Ovary (tissue), 9 donors: ENCODE results near the gene CFP. TPM values are rescaled to one million over a fixed set of nuclear protein-coding genes. Genes with fewer than 3 reads are reported as not detected.

Experiments used
- DNase-seq, 5 donors: peaks; one replicate each; pipeline ENCODE4 v3.0.0-alpha.2; 2019 to 2020
- H3K27ac ChIP-seq, 2 donors: fragments of 200-600 bp; one replicate each; pipeline versions ENCODE4 v1.5.1 to v1.8.0; 2019 to 2022
- H3K27me3 ChIP-seq: fragments of 200-600 bp; one replicate; pipeline ENCODE4 v1.8.0; 2022
- H3K36me3 ChIP-seq: fragments of 200-600 bp; sonication (generic); one replicate; pipeline ENCODE4 v1.5.1; 2019
- H3K4me1 ChIP-seq: one replicate; pipeline ENCODE4 v1.8.1; 2013; ENCODE audit warnings: mild to moderate bottlenecking, moderate library complexity; ENCODE audit not compliant: insufficient read depth
- H3K4me3 ChIP-seq: fragments of 200-600 bp; sonication (generic); one replicate; pipeline ENCODE4 v1.5.1; 2017
- H3K9me3 ChIP-seq, 2 donors: fragments of 200-600 bp in 1 of 2; sonication (generic) in 1 of 2; one replicate each; pipeline versions ENCODE4 v1.5.1 to v1.8.1; 2013 to 2019; ENCODE audit warnings: mild to moderate bottlenecking in 1 of 2, moderate library complexity in 1 of 2
- EP300 ChIP-seq: sonication (generic); formaldehyde crosslinking; IDR thresholded peaks from one replicate; pipeline ENCODE4 v1.6.1; 2017; ENCODE audit warnings: antibody characterized with exemption
- POLR2A ChIP-seq: fragments of 450-650 bp; IDR thresholded peaks from one replicate; pipeline ENCODE4 v1.6.1; 2017; ENCODE audit warnings: antibody characterized with exemption, mild to moderate bottlenecking, moderate library complexity
- WGBS, 3 donors: extraction: QIAGEN DNeasy Blood & Tissue Kit in 1 of 3; methylation state at CpG; one replicate each; pipeline versions ENCODE4 v1.1.5 to v1.1.7; 2013 to 2017; 5-methylcytosine and 5-hydroxymethylcytosine counted together
- intact Hi-C, 4 donors: fragments of 100-400 bp; cut with DNase I; formaldehyde crosslinking; loops; one replicate each; pipeline versions ENCODE4 v1.11.0 to v1.15.1; 2022 to 2023
- microRNA-seq, 3 donors: library from miRNA; unstranded; fragments of <30 nt; microRNA quantifications; one replicate each; pipeline versions ENCODE4 to v1.2.0, GENCODE V29; 2019 to 2020
- polyA plus RNA-seq, 2 donors: library from polyadenylated mRNA; stranded (reverse); fragments of 200-250 nt in 1 of 2; fragments of 350-450 nt in 1 of 2; fragmentation: Illumina TruSeq in 1 of 2; extraction: RNeasy Lipid Tissue Mini Kit (QIAGEN cat#74804) in 1 of 2; gene quantifications; one replicate each; pipeline ENCODE4 v1.2.3, GENCODE V29; 2013 to 2014
- small RNA-seq: library from RNA; depleted of rRNA; stranded (forward); fragments of <200 nt; gene quantifications from one replicate; pipeline ENCODE3, GENCODE V24; 2016
- total RNA-seq, 7 donors: library from RNA; depleted of rRNA in 2 of 7; stranded (reverse); fragments of >200 nt in 2 of 7; fragmentation: NEBNext Ultra II Directional in 3 of 7; extraction: Animal tissue kit (Norgen Biotek cat#: 25700) in 3 of 7; gene quantifications; one replicate each; pipeline versions ENCODE4 v1.1.0 to v1.2.4, GENCODE V29; 2016 to 2023
- TF ChIP-seq, protein P1 (sequence below), 3 donors: fragments of 450-650 bp in 2 of 3; fragments of 200-600 bp in 1 of 3; IDR thresholded peaks; one replicate each; pipeline versions ENCODE4 v1.5.1 to v1.8.0; 2016 to 2022; ENCODE audit warnings: antibody characterized with exemption in 3 of 3, mild to moderate bottlenecking in 1 of 3
- donor health status: DM: no; HTN: no; CAD: no; lungs with moderate emphysema.
- donor health status: DM: no; HTN: no; CAD: no.
- donor health status: Bipolar disorder and iron deficiency.
- donor health status: DM: yes; HTN: yes; CAD: no.
- donor health status: DM: no; HTN: no; CAD: no.
- donor health status: DM: yes; HTN: yes; CAD: no.

CFP gene
- total and polyA plus RNA-seq, 9 donors = 0.72 to 3.2 (median 1.6) TPM

DNA sequence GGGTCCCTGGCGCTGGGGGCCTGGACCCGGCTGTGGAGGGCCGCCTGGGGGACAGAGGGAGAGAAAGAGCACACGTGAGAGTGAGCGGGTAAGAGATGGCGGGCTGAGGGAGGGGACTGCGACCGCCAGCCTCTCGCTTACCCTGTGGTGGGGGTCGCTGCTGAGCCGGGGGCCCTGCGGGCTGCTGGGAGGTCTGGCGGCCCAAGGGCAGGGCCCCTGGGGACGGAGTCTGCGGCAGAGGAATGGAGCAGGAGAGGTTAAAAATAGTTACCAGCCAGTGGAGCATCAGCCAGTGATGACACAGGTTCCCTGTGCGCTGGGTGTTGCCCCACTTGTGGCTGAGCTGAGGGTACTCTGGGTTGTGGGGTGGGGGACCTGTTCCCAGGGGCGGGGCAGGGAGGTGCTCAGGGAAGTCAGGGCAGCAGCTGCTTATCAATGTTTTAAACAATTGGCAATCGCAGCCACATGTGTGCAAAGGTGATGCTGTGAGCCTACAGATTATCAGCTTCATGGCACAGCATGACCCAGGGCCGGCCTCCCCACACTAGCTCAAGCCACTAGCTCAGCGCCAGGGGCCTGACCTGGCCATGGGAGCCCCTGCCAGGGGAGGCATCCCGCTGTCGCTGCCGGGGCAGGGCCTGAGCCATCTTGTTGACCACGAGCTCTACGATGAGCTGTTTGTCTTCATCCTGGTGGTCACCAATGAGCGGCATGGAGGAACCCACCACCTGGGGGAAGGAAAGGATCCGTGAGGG lies 55.0 kb downstream of the CFP start:
- no peaks in the 10 kb centered on the region for H3K27me3 ChIP-seq
- H3K9me3 ChIP-seq = no peaks in the 10 kb centered on the region
- H3K27ac ChIP-seq = peak overlapping the region; percentile 78 to 90
- TF ChIP-seq EP300 (no peak), POLR2A (no peak)
- TF ChIP-seq, protein P1, sequence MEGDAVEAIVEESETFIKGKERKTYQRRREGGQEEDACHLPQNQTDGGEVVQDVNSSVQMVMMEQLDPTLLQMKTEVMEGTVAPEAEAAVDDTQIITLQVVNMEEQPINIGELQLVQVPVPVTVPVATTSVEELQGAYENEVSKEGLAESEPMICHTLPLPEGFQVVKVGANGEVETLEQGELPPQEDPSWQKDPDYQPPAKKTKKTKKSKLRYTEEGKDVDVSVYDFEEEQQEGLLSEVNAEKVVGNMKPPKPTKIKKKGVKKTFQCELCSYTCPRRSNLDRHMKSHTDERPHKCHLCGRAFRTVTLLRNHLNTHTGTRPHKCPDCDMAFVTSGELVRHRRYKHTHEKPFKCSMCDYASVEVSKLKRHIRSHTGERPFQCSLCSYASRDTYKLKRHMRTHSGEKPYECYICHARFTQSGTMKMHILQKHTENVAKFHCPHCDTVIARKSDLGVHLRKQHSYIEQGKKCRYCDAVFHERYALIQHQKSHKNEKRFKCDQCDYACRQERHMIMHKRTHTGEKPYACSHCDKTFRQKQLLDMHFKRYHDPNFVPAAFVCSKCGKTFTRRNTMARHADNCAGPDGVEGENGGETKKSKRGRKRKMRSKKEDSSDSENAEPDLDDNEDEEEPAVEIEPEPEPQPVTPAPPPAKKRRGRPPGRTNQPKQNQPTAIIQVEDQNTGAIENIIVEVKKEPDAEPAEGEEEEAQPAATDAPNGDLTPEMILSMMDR (IDR thresholded peaks at IDR 0.05) = no peak
- peak in 1 of 5 donors; percentile 20 for DNase-seq
- 57 to 66% (median 57%) methylated on average over 24 to 27 of the region's 27 CpGs for WGBS, 3 donors
- H3K4me3 ChIP-seq = no peak overlapping the region
- intact Hi-C loops = loop anchor here in 2 of 4 donors (10.0 kb wide), 2 partner anchors 60 to 70 kb away; no protein-coding TSS in a partner anchor
- H3K36me3 ChIP-seq = no peaks in the 10 kb centered on the region
- peaks cover 7% of the 10 kb centered on the region for H3K4me1 ChIP-seq

DNA sequence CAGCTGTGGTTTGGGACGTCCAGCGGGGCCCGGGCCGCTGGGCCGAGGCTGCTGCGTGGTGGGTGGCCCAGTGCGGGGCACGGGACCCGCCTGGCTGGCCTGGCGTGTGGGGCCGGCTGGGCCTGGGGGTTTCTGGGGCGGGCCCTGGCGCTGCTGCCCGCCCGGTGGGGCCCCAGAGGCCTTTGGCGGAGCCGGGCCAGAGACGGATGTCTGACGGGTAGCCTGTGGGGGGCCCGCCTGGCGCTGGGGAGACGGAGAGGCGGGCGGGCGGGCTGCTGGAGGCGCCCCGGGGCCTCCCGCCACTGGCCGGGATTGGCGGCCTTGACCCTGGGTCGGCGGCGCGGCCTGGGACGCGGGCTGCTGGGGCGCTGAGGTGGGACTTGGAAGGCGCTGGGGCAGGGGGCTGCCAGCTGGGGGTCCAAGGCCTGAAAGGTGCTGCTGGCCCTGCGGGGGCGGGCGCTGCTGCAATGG lies 55.6 kb downstream of the CFP start:
- peaks cover 7% of the 10 kb centered on the region for H3K4me1 ChIP-seq
- H3K9me3 ChIP-seq = no peaks in the 10 kb centered on the region
- DNase-seq = peak; percentile 45 to 75 (median 62)
- peak overlapping the region; percentile 78 to 90 for H3K27ac ChIP-seq
- WGBS, 3 donors = 27 to 41% (median 28%) methylated on average over 30 to 41 of the region's 41 CpGs
- intact Hi-C loops = loop anchor here in 2 of 4 donors (10.0 kb wide), 2 partner anchors 59 to 71 kb away; no protein-coding TSS in a partner anchor
- no peaks in the 10 kb centered on the region for H3K27me3 ChIP-seq
- H3K4me3 ChIP-seq = peak overlapping the region; percentile 31
- no peaks in the 10 kb centered on the region for H3K36me3 ChIP-seq
- TF ChIP-seq POLR2A = no peak
- TF ChIP-seq, protein P1 (IDR thresholded peaks at IDR 0.05) = no peak
- TF ChIP-seq EP300 = no peak

DNA sequence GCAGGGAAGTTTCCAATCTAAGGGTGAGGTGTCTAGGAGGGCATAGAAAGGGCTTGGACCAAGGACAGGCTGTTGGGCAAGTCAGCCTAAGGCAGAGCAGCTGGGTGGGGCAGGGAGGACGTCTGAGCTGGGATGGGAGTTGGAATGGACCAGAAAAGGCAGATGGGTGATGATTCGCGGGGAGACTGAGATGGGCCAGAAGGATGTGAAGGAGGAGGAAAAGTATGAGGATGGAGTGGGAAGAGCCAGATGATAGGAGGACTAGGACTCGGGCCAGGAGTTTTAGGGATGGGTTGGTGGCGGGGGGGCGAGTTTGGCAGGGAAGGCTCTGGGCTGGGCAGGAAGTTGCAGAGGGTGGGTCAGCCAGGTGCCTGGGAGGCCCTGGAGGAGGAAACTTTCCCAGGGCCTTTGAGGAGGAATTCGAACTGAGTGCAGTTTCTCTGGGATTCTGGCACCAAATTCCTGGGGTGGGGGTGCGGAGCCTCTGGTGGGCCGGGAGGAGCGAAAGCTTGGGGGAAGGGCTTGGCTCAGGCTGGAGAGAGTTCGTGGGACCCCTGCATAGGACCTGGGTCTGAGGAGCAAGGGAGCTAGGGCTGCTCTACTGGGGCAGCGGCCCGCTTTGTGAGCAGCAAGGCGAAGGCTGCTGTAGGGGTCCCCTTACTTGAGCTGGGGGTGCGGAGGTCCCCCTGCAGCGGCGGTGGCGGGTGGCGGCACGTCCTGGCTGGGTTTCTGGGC lies 56.2 kb downstream of the CFP start:
- TF ChIP-seq POLR2A (no peak), EP300 (no peak)
- TF ChIP-seq, protein P1 (IDR thresholded peaks at IDR 0.05) = no peak
- Histone ChIP-seq H3K27me3 (no peaks in the 10 kb centered on the region), H3K4me1 (peaks cover 7% of the 10 kb centered on the region), H3K9me3 (no peaks in the 10 kb centered on the region), H3K36me3 (no peaks in the 10 kb centered on the region), H3K27ac (peak overlapping the region; percentile 78 to 90), H3K4me3 (peak overlapping the region; percentile 31)
- WGBS, 3 donors = 31 to 35% (median 32%) methylated on average over 20 of the region's 20 CpGs
- peak; percentile 77 to 86 (median 83) for DNase-seq
- intact Hi-C loops = loop anchor here in 2 of 4 donors (10.0 kb wide), 2 partner anchors 59 to 71 kb away; no protein-coding TSS in a partner anchor

Small RNAs within 50 kb of the gene (microRNA-seq; reads per million reads assigned to microRNA genes)
- gene MIR4769 = 0 to 0.38 (median 0) reads per million in 3 donors

Small RNAs within 50 kb of the gene (small RNA-seq; reads per million reads assigned to genes)
- not detected for gene MIR4769

Other genes with a start within 250 kb of the CFP start
- gene ZNF41, start 146.7 kb downstream of the CFP start, total RNA-seq = 10 to 100 TPM in 1 of 7 donors, 1 to 10 TPM in 6; 2.9 to 11.3 (median 8.2) TPM
- gene ZNF41, start 146.7 kb downstream of the CFP start, polyA plus RNA-seq = 1 to 10 TPM; 3.5 to 7.8 TPM
- gene ARAF, start 68.7 kb downstream of the CFP start, total RNA-seq = 10 to 100 TPM; 24.9 to 76.9 (median 66.4) TPM
- 10 to 100 TPM; 34.8 to 56.5 TPM for gene ARAF, start 68.7 kb downstream of the CFP start, polyA plus RNA-seq
- gene TIMP1, start 47.5 kb downstream of the CFP start, total RNA-seq = 1,000 to 10,000 TPM in 1 of 7 donors, 100 to 1,000 TPM in 6; 247 to 1,009 (median 617) TPM
- gene TIMP1, start 47.5 kb downstream of the CFP start, polyA plus RNA-seq = 1,000 to 10,000 TPM in 1 of 2 donors, 100 to 1,000 TPM in 1; 440 to 1,380 TPM
- gene SYN1, start 10.1 kb downstream of the CFP start, total RNA-seq = 10 to 100 TPM in 1 of 7 donors, 1 to 10 TPM in 5, under 1 TPM in 1; 0.69 to 10.2 (median 2.4) TPM
- 10 to 100 TPM in 1 of 2 donors, 1 to 10 TPM in 1; 1.9 to 12.6 TPM for gene SYN1, start 10.1 kb downstream of the CFP start, polyA plus RNA-seq
- 100 to 1,000 TPM in 1 of 7 donors, 10 to 100 TPM in 6; 29.7 to 139 (median 73.0) TPM for gene ELK1, start 20.6 kb upstream of the CFP start, total RNA-seq
- gene ELK1, start 20.6 kb upstream of the CFP start, polyA plus RNA-seq = 10 to 100 TPM; 69.1 to 79.5 TPM
- 100 to 1,000 TPM; 114 to 235 (median 151) TPM for gene UXT, start 29.2 kb upstream of the CFP start, total RNA-seq
- gene UXT, start 29.2 kb upstream of the CFP start, polyA plus RNA-seq = 100 to 1,000 TPM; 209 to 213 TPM
- 10 to 100 TPM in 4 of 7 donors, 1 to 10 TPM in 3; 4.1 to 13.9 (median 10.0) TPM for gene ZNF81, start 207.0 kb upstream of the CFP start, total RNA-seq
- 1 to 10 TPM; 1.5 to 3.6 TPM for gene ZNF81, start 207.0 kb upstream of the CFP start, polyA plus RNA-seq